GM19468 (cell line): ENCODE results near the gene STXBP4.

Experiments used
- ATAC-seq: cut with Tn5 transposase; IDR thresholded peaks from one replicate; pipeline ENCODE4 v1.9.1; 2021; ENCODE audit warnings: mild to moderate bottlenecking, moderate library complexity, moderate number of reproducible peaks; ENCODE audit not compliant: unreplicated experiment; ENCODE audit errors: extremely low read depth

The STXBP4 gene

GRCh38 chr17:55210292-55210691 is 241.7 kb downstream of the STXBP4 start:
- ATAC-seq, result no peak

DNA sequence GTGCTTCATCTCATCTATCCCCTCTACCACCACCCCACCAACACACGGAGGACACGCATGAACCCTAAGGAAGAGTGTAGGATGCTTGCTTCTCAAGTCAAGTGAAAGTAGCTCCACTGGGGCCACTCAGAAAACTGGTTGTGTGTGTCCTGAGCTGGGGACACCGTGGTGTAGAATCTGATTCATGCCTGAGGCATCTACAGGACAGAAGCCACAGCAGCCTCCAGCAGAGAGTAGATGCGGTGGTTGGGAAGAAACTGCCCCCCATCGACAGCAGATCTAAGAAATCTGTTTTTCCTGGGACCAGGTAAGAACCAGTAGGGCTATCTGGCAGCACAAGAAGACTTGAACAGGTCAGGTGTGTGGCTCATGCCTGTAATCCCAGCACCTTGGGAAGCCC is 244.3 kb downstream of the STXBP4 start:
- no peak for ATAC-seq

GRCh38 chr17:55215711-55216110 is 247.1 kb downstream of the STXBP4 start:
- no peak for ATAC-seq

- no peak for ATAC-seq
Measured at GRCh38 chr17:55216888-55217287, 248.3 kb downstream of the STXBP4 start.

DNA sequence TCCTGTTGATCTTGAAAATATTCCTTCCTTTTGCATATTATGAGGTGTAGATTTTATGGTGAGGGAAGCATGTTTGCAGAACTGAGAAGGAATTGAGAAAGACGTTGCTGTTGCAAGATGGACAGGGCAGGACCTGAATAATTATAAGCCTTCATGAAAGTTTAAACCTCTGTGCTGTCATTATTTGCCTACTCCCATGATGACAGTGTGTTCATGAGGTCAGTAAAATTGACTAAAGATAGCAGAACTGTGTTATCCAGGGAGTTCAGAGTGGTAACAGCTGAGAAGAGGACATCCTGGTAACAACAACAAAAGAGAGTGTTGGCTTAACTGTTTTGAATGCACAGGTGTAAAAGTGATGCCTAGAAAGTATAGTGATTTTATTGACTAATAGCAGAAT is 250.9 kb downstream of the STXBP4 start:
- no peak for ATAC-seq

DNA sequence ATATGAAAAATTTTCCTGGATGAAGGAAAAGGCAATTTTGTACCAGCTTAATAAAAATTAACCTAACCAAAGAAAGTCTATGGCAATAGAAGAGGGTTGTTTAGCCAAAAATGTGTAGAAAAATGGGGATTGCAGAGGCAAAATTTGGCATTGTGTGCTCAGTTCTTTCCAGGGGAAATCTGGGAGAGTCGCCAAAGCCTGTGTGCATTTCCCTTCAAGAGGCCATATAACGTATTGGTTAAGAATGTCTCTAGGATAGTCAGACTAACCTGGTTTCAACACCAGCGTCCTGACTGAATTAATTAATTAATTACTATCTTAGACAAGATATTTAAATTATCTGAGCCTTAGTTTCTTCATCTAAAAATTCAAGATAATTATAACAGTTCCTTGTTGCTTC is 251.4 kb downstream of the STXBP4 start:
- no peak for ATAC-seq
